ENCODE measurements around the gene MAPK1. TPM values are rescaled to one million over a fixed set of nuclear protein-coding genes. Genes with fewer than 3 reads are reported as not detected.

The MAPK1 gene
- total and polyA plus RNA-seq, 4 donors: 16.3 to 154 (median 54.3) TPM

GRCh38 chr22:21727768-21728167 lies 139.7 kb downstream of the MAPK1 start:
- DNase-seq: no peak
- 94 to 97% methylated on average over 9 to 10 of the region's 10 CpGs for WGBS, 2 donors

GRCh38 chr22:21727159-21727558 lies 140.3 kb downstream of the MAPK1 start:
- no peaks in the 10 kb centered on the region for H3K4me1 ChIP-seq (ENCODE audit: control insufficient read depth in 5 of 5, insufficient read depth in 5 of 5, low read length in 5 of 5)
- WGBS, 2 donors: 85 to 94% methylated on average over 4 of the region's 4 CpGs
- H3K4me3 ChIP-seq: no peak overlapping the region
- ATAC-seq (ENCODE audit: insufficient read depth, low FRiP score) (no peak), DNase-seq (no peak)
- H3K36me3 ChIP-seq (ENCODE audit: control insufficient read depth in 4 of 4, insufficient read depth in 4 of 4, low read length in 4 of 4): no peaks in the 10 kb centered on the region
- no peaks in the 10 kb centered on the region for H3K27me3 ChIP-seq (ENCODE audit: control insufficient read depth in 3 of 3, insufficient read depth in 3 of 3, low read length in 2 of 3)
- H3K9ac ChIP-seq (ENCODE audit: insufficient read depth in 1 of 2, low read length in 2 of 2): no peak overlapping the region
- TF ChIP-seq CTCF (IDR thresholded peaks at IDR 0.05; ENCODE audit: control extremely low read depth, extremely low read depth): no peak
- H3K27ac ChIP-seq (ENCODE audit: low read depth in 1 of 2, low read length in 1 of 2): no peak overlapping the region
- H3K9me3 ChIP-seq (ENCODE audit: control insufficient read depth in 4 of 4, insufficient read depth in 3 of 4, low read length in 3 of 4): peaks cover 0 to 3% (median 0%) of the 10 kb centered on the region in 4 donors

More at GRCh38 chr22:21727768-21728167, 139.7 kb downstream of the MAPK1 start:
- Histone ChIP-seq H3K36me3 (ENCODE audit: control insufficient read depth in 4 of 4, insufficient read depth in 4 of 4, low read length in 4 of 4) (no peaks in the 10 kb centered on the region), H3K9me3 (ENCODE audit: control insufficient read depth in 4 of 4, insufficient read depth in 3 of 4, low read length in 3 of 4) (peaks cover 0 to 3% (median 0%) of the 10 kb centered on the region in 4 donors), H3K4me1 (ENCODE audit: control insufficient read depth in 5 of 5, insufficient read depth in 5 of 5, low read length in 5 of 5) (no peaks in the 10 kb centered on the region), H3K27me3 (ENCODE audit: control insufficient read depth in 3 of 3, insufficient read depth in 3 of 3, low read length in 2 of 3) (no peaks in the 10 kb centered on the region), H3K4me3 (no peak overlapping the region), H3K27ac (ENCODE audit: low read depth in 1 of 2, low read length in 1 of 2) (no peak overlapping the region), H3K9ac (ENCODE audit: insufficient read depth in 1 of 2, low read length in 2 of 2) (no peak overlapping the region)
- no peak for TF ChIP-seq CTCF (IDR thresholded peaks at IDR 0.05; ENCODE audit: control extremely low read depth, extremely low read depth)
- no peak for ATAC-seq (ENCODE audit: insufficient read depth, low FRiP score)

- Histone ChIP-seq H3K4me3 (no peak overlapping the region), H3K9me3 (ENCODE audit: control insufficient read depth in 4 of 4, insufficient read depth in 3 of 4, low read length in 3 of 4) (peaks cover 0 to 3% (median 0%) of the 10 kb centered on the region in 4 donors), H3K4me1 (ENCODE audit: control insufficient read depth in 5 of 5, insufficient read depth in 5 of 5, low read length in 5 of 5) (no peaks in the 10 kb centered on the region), H3K36me3 (ENCODE audit: control insufficient read depth in 4 of 4, insufficient read depth in 4 of 4, low read length in 4 of 4) (no peaks in the 10 kb centered on the region), H3K27ac (ENCODE audit: low read depth in 1 of 2, low read length in 1 of 2) (no peak overlapping the region), H3K27me3 (ENCODE audit: control insufficient read depth in 3 of 3, insufficient read depth in 3 of 3, low read length in 2 of 3) (no peaks in the 10 kb centered on the region), H3K9ac (ENCODE audit: insufficient read depth in 1 of 2, low read length in 2 of 2) (no peak overlapping the region)
- no peak for ATAC-seq (ENCODE audit: insufficient read depth, low FRiP score)
- DNase-seq: no peak
- TF ChIP-seq CTCF (IDR thresholded peaks at IDR 0.05; ENCODE audit: control extremely low read depth, extremely low read depth): no peak
- WGBS, 2 donors: 60 to 75% methylated on average over 5 of the region's 5 CpGs
Observed at GRCh38 chr22:21726650-21727049, 140.8 kb downstream of the MAPK1 start.

All from lung (tissue), 12 donors.